Naive B cell (primary cell): ENCODE results near the gene KLHL25. TPM values are rescaled to one million over a fixed set of nuclear protein-coding genes. Genes with fewer than 3 reads are reported as not detected.
"Not testable (repeated sequence)": the region's sequence is repeated elsewhere in the genome, so short reads cannot be mapped to it uniquely, and the experiment has no call there.

Experiments
- ATAC-seq, 2 donors: fragments of 150-1000 bp; cut with Tn5 transposase; 2 replicates each; pipeline ENCODE4 v1.10.0; 2021; ENCODE audit warnings: low read depth in 2 of 2, mild to moderate bottlenecking in 2 of 2, moderate library complexity in 2 of 2
- DNase-seq: peaks from one replicate; pipeline ENCODE4 v3.0.0; 2022
- H3K27ac Mint-ChIP-seq, 6 donors: one replicate each; pipeline ENCODE4 v1.8.0; 2020 to 2022; ENCODE audit warnings: mild to moderate bottlenecking in 6 of 6, mixed read lengths in 6 of 6, moderate library complexity in 5 of 6, inconsistent platforms in 2 of 6
- H3K27me3 Mint-ChIP-seq, 3 donors: one replicate each; pipeline ENCODE4 v1.8.0; 2021 to 2022; ENCODE audit warnings: mixed read lengths in 3 of 3, mild to moderate bottlenecking in 1 of 3
- H3K36me3 Mint-ChIP-seq, 2 donors: one replicate each; pipeline ENCODE4 v1.8.0; 2020 to 2022; ENCODE audit warnings: mixed read lengths in 2 of 2, inconsistent platforms in 1 of 2, mild to moderate bottlenecking in 1 of 2
- H3K4me1 Mint-ChIP-seq, 3 donors: one replicate each; pipeline ENCODE4 v1.8.0; 2020 to 2022; ENCODE audit warnings: mixed read lengths in 3 of 3, inconsistent platforms in 1 of 3, mild to moderate bottlenecking in 1 of 3, moderate library complexity in 1 of 3
- H3K4me3 Mint-ChIP-seq, 8 donors: one replicate each; pipeline ENCODE4 v1.8.0; 2020 to 2022; ENCODE audit warnings: mild to moderate bottlenecking in 8 of 8, mixed read lengths in 8 of 8, moderate library complexity in 8 of 8, inconsistent platforms in 2 of 8
- H3K9me3 Mint-ChIP-seq, 7 donors: one replicate each; pipeline ENCODE4 v1.8.0; 2020 to 2022; ENCODE audit warnings: mixed read lengths in 7 of 7, mild to moderate bottlenecking in 5 of 7, inconsistent platforms in 2 of 7, moderate library complexity in 1 of 7
- polyA plus RNA-seq, 6 donors: library from polyadenylated mRNA; unstranded; fragments of 300-500 nt; fragmentation: Illumina TruSeq; gene quantifications; one replicate each; pipeline ENCODE4 v1.2.3, GENCODE V29; 2021; ENCODE audit warnings: low read depth in 6 of 6

KLHL25 gene
- under 1 TPM; 0.21 to 0.63 (median 0.36) TPM for polyA plus RNA-seq

- H3K27ac Mint-ChIP-seq = peak within 1 kb of the TSS; percentile 64 to 90 (median 85)
- peaks cover 5 to 21% (median 18%) of the 10 kb centered on the region in 3 donors for H3K27me3 Mint-ChIP-seq
- peak; percentile 90 for DNase-seq
- H3K4me3 Mint-ChIP-seq = peak within 1 kb of the TSS; percentile 89 to 96 (median 94)
- no peaks in the 10 kb centered on the region for H3K36me3 Mint-ChIP-seq
- H3K9me3 Mint-ChIP-seq = peaks cover 0 to 3% (median 0%) of the 10 kb centered on the region in 7 donors
- ATAC-seq = peak; percentile 95 to 97
- peaks cover 21 to 34% (median 27%) of the 10 kb centered on the region in 3 donors for H3K4me1 Mint-ChIP-seq
Observed at GRCh38 chr15:85794598-85795336, at the start of gene KLHL25. KLHL25 (minus strand) TSS chr15:85794925; CDS start chr15:85769810, 25,115 bp downstream.

- peaks cover 0 to 3% of the 10 kb centered on the region in 2 donors for H3K36me3 Mint-ChIP-seq
- H3K27ac Mint-ChIP-seq = no peak overlapping the region
- ATAC-seq (no peak), DNase-seq (no peak)
- H3K4me3 Mint-ChIP-seq = peak overlapping the region in 3 of 8 donors; percentile 31 to 72 (median 61)
- H3K4me1 Mint-ChIP-seq = peaks cover 0 to 11% (median 5%) of the 10 kb centered on the region in 3 donors
- H3K27me3 Mint-ChIP-seq = peaks cover 13 to 30% (median 25%) of the 10 kb centered on the region in 3 donors
- H3K9me3 Mint-ChIP-seq = peaks cover 0 to 2% (median 0%) of the 10 kb centered on the region in 7 donors
Observed at GRCh38 chr15:85840802-85841152, 46.1 kb upstream of the KLHL25 start.

- Mint-ChIP-seq H3K4me1 (peaks cover 0 to 11% (median 5%) of the 10 kb centered on the region in 3 donors), H3K36me3 (no peaks in the 10 kb centered on the region), H3K27ac (no peak overlapping the region)
Observed at GRCh38 chr15:85840079-85840801, 45.5 kb upstream of the KLHL25 start.

GRCh38 chr15:85839643-85840042 lies 44.9 kb upstream of the KLHL25 start:
- Mint-ChIP-seq H3K4me1 (peaks cover 0 to 11% (median 5%) of the 10 kb centered on the region in 3 donors), H3K27ac (no peak overlapping the region)

More at GRCh38 chr15:85840079-85840801, 45.5 kb upstream of the KLHL25 start:
- Mint-ChIP-seq H3K9me3 (no peaks in the 10 kb centered on the region), H3K27me3 (peaks cover 7 to 25% (median 20%) of the 10 kb centered on the region in 3 donors), H3K4me3 (peak overlapping the region in 6 of 8 donors; percentile 31 to 85 (median 68))
- DNase-seq = peak; percentile 67
- ATAC-seq = peak; percentile 93 to 96

GRCh38 chr15:85838655-85839054 lies 43.9 kb upstream of the KLHL25 start:
- Mint-ChIP-seq H3K27ac (no peak overlapping the region), H3K9me3 (no peaks in the 10 kb centered on the region), H3K4me1 (peaks cover 0 to 11% (median 5%) of the 10 kb centered on the region in 3 donors), H3K4me3 (peak overlapping the region in 1 of 8 donors; percentile 3), H3K36me3 (no peaks in the 10 kb centered on the region), H3K27me3 (peaks cover 2 to 18% (median 13%) of the 10 kb centered on the region in 3 donors)
- DNase-seq (no peak), ATAC-seq (no peak)

More at GRCh38 chr15:85839643-85840042, 44.9 kb upstream of the KLHL25 start:
- H3K4me3 Mint-ChIP-seq = no peak overlapping the region
- ATAC-seq = no peak
- peaks cover 1 to 19% (median 18%) of the 10 kb centered on the region in 3 donors for H3K27me3 Mint-ChIP-seq
- H3K9me3 Mint-ChIP-seq = no peaks in the 10 kb centered on the region
- DNase-seq = no peak
- no peaks in the 10 kb centered on the region for H3K36me3 Mint-ChIP-seq

GRCh38 chr15:85837881-85838280 lies 43.2 kb upstream of the KLHL25 start:
- Mint-ChIP-seq H3K9me3 (no peaks in the 10 kb centered on the region), H3K27ac (no peak overlapping the region), H3K4me3 (peak overlapping the region in 1 of 8 donors; percentile 27), H3K27me3 (peaks cover 8 to 18% (median 12%) of the 10 kb centered on the region in 3 donors), H3K36me3 (no peaks in the 10 kb centered on the region), H3K4me1 (peaks cover 0 to 11% (median 5%) of the 10 kb centered on the region in 3 donors)
- DNase-seq = no peak
- no peak for ATAC-seq

- Mint-ChIP-seq H3K4me1 (peaks cover 0 to 11% (median 5%) of the 10 kb centered on the region in 3 donors), H3K9me3 (no peaks in the 10 kb centered on the region), H3K27ac (no peak overlapping the region), H3K27me3 (peaks cover 11 to 17% (median 15%) of the 10 kb centered on the region in 3 donors), H3K36me3 (no peaks in the 10 kb centered on the region), H3K4me3 (no peak overlapping the region)
- no peak for ATAC-seq
- DNase-seq = no peak
Observed at GRCh38 chr15:85837011-85837433, 42.3 kb upstream of the KLHL25 start.

GRCh38 chr15:85834651-85835050 lies 39.9 kb upstream of the KLHL25 start:
- Mint-ChIP-seq H3K9me3 (no peaks in the 10 kb centered on the region), H3K4me1 (no peaks in the 10 kb centered on the region), H3K4me3 (no peak overlapping the region), H3K27ac (no peak overlapping the region), H3K27me3 (peaks cover 13 to 30% (median 16%) of the 10 kb centered on the region in 3 donors), H3K36me3 (no peaks in the 10 kb centered on the region)
- ATAC-seq (no peak), DNase-seq (no peak)

- Mint-ChIP-seq H3K9me3 (no peaks in the 10 kb centered on the region), H3K4me3 (no peak overlapping the region), H3K27ac (peak overlapping the region in 2 of 6 donors; percentile 28 to 33), H3K27me3 (peaks cover 10 to 30% (median 13%) of the 10 kb centered on the region in 3 donors), H3K36me3 (no peaks in the 10 kb centered on the region), H3K4me1 (no peaks in the 10 kb centered on the region)
- DNase-seq = no peak
- ATAC-seq = peak; percentile 76 to 77
Observed at GRCh38 chr15:85832394-85832793, 37.7 kb upstream of the KLHL25 start.

- no peaks in the 10 kb centered on the region for H3K36me3 Mint-ChIP-seq
- H3K4me3 Mint-ChIP-seq = peak overlapping the region in 1 of 8 donors; percentile 47
- H3K27me3 Mint-ChIP-seq = peaks cover 10 to 30% (median 13%) of the 10 kb centered on the region in 3 donors
- ATAC-seq (no peak), DNase-seq (no peak)
- H3K4me1 Mint-ChIP-seq = no peaks in the 10 kb centered on the region
- no peaks in the 10 kb centered on the region for H3K9me3 Mint-ChIP-seq
- H3K27ac Mint-ChIP-seq = peak overlapping the region in 1 of 6 donors; percentile 82
Observed at GRCh38 chr15:85831415-85832113, 36.8 kb upstream of the KLHL25 start.

GRCh38 chr15:85829754-85830153 lies 35.0 kb upstream of the KLHL25 start:
- not testable (repeated sequence) for H3K4me3 Mint-ChIP-seq, H3K36me3 Mint-ChIP-seq, H3K9me3 Mint-ChIP-seq, H3K27ac Mint-ChIP-seq, DNase-seq, ATAC-seq, H3K4me1 Mint-ChIP-seq
- peaks cover 13 to 30% (median 14%) of the 10 kb centered on the region in 3 donors for H3K27me3 Mint-ChIP-seq

GRCh38 chr15:85828874-85829273 lies 34.1 kb upstream of the KLHL25 start:
- DNase-seq (no peak), ATAC-seq (no peak)
- Mint-ChIP-seq H3K4me1 (peaks cover 0 to 7% (median 7%) of the 10 kb centered on the region in 3 donors), H3K9me3 (no peaks in the 10 kb centered on the region), H3K27me3 (peaks cover 13 to 30% (median 14%) of the 10 kb centered on the region in 3 donors), H3K27ac (no peak overlapping the region), H3K4me3 (no peak overlapping the region), H3K36me3 (no peaks in the 10 kb centered on the region)

- Mint-ChIP-seq H3K4me3 (no peak overlapping the region), H3K36me3 (no peaks in the 10 kb centered on the region), H3K27ac (no peak overlapping the region), H3K27me3 (peaks cover 7 to 23% (median 12%) of the 10 kb centered on the region in 3 donors), H3K9me3 (no peaks in the 10 kb centered on the region), H3K4me1 (peaks cover 0 to 7% (median 7%) of the 10 kb centered on the region in 3 donors)
- DNase-seq = no peak
- ATAC-seq = no peak
Observed at GRCh38 chr15:85828126-85828525, 33.4 kb upstream of the KLHL25 start.
